ENCODE results near the gene FOXC2.

The FOXC2 gene

DNA sequence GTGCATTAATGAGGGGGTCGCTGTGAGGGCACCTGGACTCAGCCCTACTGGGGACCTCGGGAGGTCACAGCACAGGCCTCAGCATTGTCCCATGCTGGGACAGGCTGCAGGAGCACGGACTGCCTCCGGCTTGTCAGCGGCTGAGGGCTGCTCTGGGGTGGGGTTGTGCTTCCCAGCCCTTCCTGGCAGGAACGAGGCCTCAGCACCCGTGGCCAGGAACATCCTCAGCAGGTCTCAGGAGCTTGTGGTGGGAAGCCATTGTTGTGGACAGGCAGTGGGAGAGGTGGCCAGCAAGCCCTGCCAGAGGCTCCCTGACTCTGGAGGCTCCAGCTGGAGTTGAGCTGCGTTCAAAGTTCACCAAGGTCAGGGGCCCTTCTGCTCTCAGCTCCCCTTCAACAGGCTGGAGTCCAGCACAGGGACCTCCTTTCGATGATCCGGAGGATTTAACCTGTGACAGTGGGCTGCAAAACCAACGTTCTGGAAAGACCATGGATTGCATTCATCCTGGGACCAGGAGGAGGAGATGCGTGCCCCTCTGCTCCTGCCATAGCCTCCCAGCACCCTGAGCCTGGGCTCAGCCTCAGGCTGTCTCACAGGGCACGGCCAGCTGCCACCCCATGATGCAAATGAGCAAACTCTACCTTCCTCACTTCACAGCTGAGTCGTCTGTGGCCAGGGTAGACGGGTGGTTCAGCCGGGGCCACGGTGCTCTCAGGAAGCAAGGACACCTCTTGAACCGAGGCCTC lies 44.3 kb downstream of the FOXC2 start:
- DNase-seq (no peak), ATAC-seq (no peak)
- peaks cover 16% of the 10 kb centered on the region for H3K27me3 Mint-ChIP-seq
- H3K4me3 Mint-ChIP-seq = no peak overlapping the region
- no peaks in the 10 kb centered on the region for H3K36me3 Mint-ChIP-seq (ENCODE audit: low read depth)
- no peaks in the 10 kb centered on the region for H3K9me3 Mint-ChIP-seq
- H3K27ac Mint-ChIP-seq = no peak overlapping the region
- H3K4me1 Mint-ChIP-seq = no peaks in the 10 kb centered on the region

DNA sequence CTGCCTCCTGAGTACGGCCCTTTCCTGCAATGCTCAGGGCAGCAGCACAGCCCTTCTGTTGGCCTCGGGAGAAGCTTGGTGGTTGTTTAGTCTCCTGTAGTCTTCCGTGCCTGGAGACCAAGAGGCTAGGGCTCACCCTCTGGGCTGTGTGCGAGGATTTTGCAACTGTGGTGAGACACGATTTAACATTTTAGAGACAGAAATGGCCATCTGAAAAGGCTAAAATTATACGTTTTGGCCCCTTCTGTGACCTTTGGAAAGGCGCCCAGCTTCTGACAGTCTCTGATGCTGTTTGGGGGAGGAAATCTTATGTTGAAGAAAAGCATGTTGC lies 44.9 kb downstream of the FOXC2 start:
- H3K27ac Mint-ChIP-seq = no peak overlapping the region
- no peaks in the 10 kb centered on the region for H3K4me1 Mint-ChIP-seq
- H3K36me3 Mint-ChIP-seq (ENCODE audit: low read depth) = no peaks in the 10 kb centered on the region
- H3K9me3 Mint-ChIP-seq = no peaks in the 10 kb centered on the region
- ATAC-seq (no peak), DNase-seq (no peak)
- H3K4me3 Mint-ChIP-seq = no peak overlapping the region
- peaks cover 16% of the 10 kb centered on the region for H3K27me3 Mint-ChIP-seq

- Mint-ChIP-seq H3K4me3 (no peak overlapping the region), H3K27me3 (peaks cover 12% of the 10 kb centered on the region), H3K36me3 (ENCODE audit: low read depth) (no peaks in the 10 kb centered on the region), H3K9me3 (no peaks in the 10 kb centered on the region), H3K4me1 (no peaks in the 10 kb centered on the region), H3K27ac (no peak overlapping the region)
- DNase-seq (no peak), ATAC-seq (no peak)
Observed at GRCh38 chr16:86611941-86612340, 45.3 kb downstream of the FOXC2 start.

GRCh38 chr16:86614699-86615098 lies 48.1 kb downstream of the FOXC2 start:
- no peaks in the 10 kb centered on the region for H3K4me1 Mint-ChIP-seq
- DNase-seq = no peak
- peaks cover 7% of the 10 kb centered on the region for H3K27me3 Mint-ChIP-seq
- H3K36me3 Mint-ChIP-seq (ENCODE audit: low read depth) = no peaks in the 10 kb centered on the region
- no peak for ATAC-seq
- H3K27ac Mint-ChIP-seq = no peak overlapping the region
- H3K4me3 Mint-ChIP-seq = no peak overlapping the region
- no peaks in the 10 kb centered on the region for H3K9me3 Mint-ChIP-seq

DNA sequence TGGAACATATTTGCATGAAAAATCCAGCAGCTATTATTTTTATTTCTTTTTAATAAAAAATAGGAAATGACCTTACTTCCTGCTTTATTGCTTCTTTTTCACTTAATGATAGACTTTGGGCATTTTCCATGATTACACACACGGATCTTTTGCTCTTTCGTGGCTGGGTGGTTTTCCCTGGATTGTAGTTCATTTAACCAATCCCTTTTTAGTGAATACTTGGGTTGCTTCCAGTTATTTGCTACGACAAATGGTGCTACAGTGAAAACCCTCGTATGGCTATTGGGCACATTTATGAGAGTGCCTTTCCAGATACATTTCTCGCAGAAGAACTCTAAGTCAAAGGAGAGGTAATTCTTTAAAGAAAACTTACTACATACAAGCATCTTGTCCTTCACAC lies 50.3 kb downstream of the FOXC2 start:
- Mint-ChIP-seq H3K27ac (no peak overlapping the region), H3K4me3 (no peak overlapping the region), H3K36me3 (ENCODE audit: low read depth) (no peaks in the 10 kb centered on the region), H3K9me3 (no peaks in the 10 kb centered on the region), H3K27me3 (peaks cover 9% of the 10 kb centered on the region), H3K4me1 (no peaks in the 10 kb centered on the region)
- DNase-seq = no peak
- ATAC-seq = no peak

GRCh38 chr16:86618431-86619238 lies 52.0 kb downstream of the FOXC2 start:
- H3K27ac Mint-ChIP-seq = no peak overlapping the region
- no peak overlapping the region for H3K4me3 Mint-ChIP-seq
- H3K4me1 Mint-ChIP-seq = no peaks in the 10 kb centered on the region
- H3K27me3 Mint-ChIP-seq = peaks cover 6% of the 10 kb centered on the region
- H3K9me3 Mint-ChIP-seq = no peaks in the 10 kb centered on the region
- no peaks in the 10 kb centered on the region for H3K36me3 Mint-ChIP-seq (ENCODE audit: low read depth)
- no peak for DNase-seq
- ATAC-seq = no peak

Measured in activated naive CD8-positive, alpha-beta T cell treated with anti-CD3 and anti-CD28 coated beads, Interleukin-2, amount 50 U/mL, for 24 hours (primary cell).